Karpas-422 (cell line): ENCODE data around the gene MTCL3.

Experiments
- DNase-seq: peaks from one replicate; pipeline ENCODE4 v3.0.0-alpha.2; 2015
- H2AFZ ChIP-seq: fragments of 200-600 bp; sonication (generic); 2 replicates; pipeline ENCODE4 v1.6.1; 2014; ENCODE audit warnings: antibody characterized with exemption, low read length, mixed read lengths
- H3K27ac ChIP-seq: fragments of 200-600 bp; sonication (generic); 2 replicates; pipeline ENCODE4 v1.5.1; 2014; ENCODE audit warnings: mild to moderate bottlenecking, low read length, moderate library complexity
- H3K27me3 ChIP-seq: fragments of 200-600 bp; sonication (generic); 2 replicates; pipeline ENCODE4 v1.6.1; 2014; ENCODE audit warnings: low read length, mixed read lengths
- H3K36me3 ChIP-seq: fragments of 200-600 bp; sonication (generic); 2 replicates; pipeline ENCODE4 v1.6.1; 2014; ENCODE audit warnings: low read length, mixed read lengths; ENCODE audit not compliant: insufficient read depth
- H3K4me1 ChIP-seq: fragments of 200-600 bp; sonication (generic); 2 replicates; pipeline ENCODE4 v1.6.1; 2014; ENCODE audit warnings: mild to moderate bottlenecking, low read length, mixed read lengths
- H3K4me2 ChIP-seq: fragments of 200-600 bp; sonication (generic); 2 replicates; pipeline ENCODE4 v1.6.1; 2014; ENCODE audit warnings: low read length, low read depth, mild to moderate bottlenecking; ENCODE audit not compliant: poor library complexity, severe bottlenecking
- H3K4me3 ChIP-seq: fragments of 200-600 bp; sonication (generic); 2 replicates; pipeline ENCODE4 v1.5.1; 2014; ENCODE audit warnings: mild to moderate bottlenecking, antibody characterized with exemption, low read length, mixed read lengths
- H3K79me2 ChIP-seq: fragments of 200-600 bp; sonication (generic); 2 replicates; pipeline ENCODE4 v1.6.1; 2014; ENCODE audit warnings: mild to moderate bottlenecking, low read length, mixed read lengths
- H3K9ac ChIP-seq: fragments of 200-600 bp; sonication (generic); 2 replicates; pipeline ENCODE4 v1.6.0; 2014; ENCODE audit warnings: low read length
- H3K9me2 ChIP-seq: fragments of 200-600 bp; sonication (generic), shearing (Covaris generic); replicated peaks from 2 replicates; pipeline ENCODE4 v1.6.0; 2014; ENCODE audit warnings: mild to moderate bottlenecking, low read length, moderate library complexity; ENCODE audit not compliant: insufficient read depth
- H3K9me3 ChIP-seq: fragments of 300-700, 200-600 bp; sonication (generic); 2 replicates; pipeline ENCODE4 v1.6.1; 2014; ENCODE audit warnings: low read length, mixed read lengths
- H4K20me1 ChIP-seq: fragments of 200-600 bp; sonication (generic); 2 replicates; pipeline ENCODE4 v1.6.1; 2014; ENCODE audit warnings: mild to moderate bottlenecking, antibody characterized with exemption, low read length, low read depth; ENCODE audit not compliant: insufficient read depth

Gene MTCL3

DNA sequence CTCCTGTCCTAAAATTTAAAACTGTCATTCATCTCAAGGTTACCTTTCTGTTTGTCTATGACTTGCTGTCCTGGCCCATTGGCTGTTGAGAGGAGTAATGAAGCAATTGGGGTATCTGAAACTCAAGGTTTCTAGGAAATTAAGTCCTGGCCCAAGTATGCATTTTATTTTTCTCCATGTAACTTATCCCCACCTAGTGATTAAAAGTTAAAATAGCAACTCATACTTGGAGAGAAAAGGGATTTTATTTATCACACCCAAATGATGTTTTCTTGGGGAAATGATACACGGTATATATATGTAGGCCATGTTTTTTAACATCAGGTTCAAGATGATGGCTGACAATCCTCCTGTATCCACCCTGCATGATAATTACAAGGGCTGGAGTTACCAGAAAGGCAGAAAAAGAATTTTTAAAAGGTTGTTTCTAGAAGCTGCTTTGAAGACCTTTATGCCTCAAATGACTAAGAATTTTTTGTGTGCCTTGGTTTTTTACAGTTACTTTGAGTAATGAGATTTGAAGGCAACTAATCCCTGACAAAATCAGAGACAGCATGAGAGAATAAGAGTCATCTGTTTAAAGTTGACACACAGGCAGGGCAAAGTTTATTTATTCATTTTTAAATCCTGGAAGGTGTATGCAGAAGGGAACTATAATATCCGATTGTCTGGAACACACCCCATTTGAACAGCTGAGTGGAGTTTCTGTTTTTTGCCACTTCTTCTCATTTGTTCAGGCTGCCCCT lies 28.9 kb upstream of the MTCL3 start:
- no peaks in the 10 kb centered on the region for H3K9me2 ChIP-seq
- H3K36me3 ChIP-seq, result no peaks in the 10 kb centered on the region
- H4K20me1 ChIP-seq, result no peaks in the 10 kb centered on the region
- no peaks in the 10 kb centered on the region for H3K9me3 ChIP-seq
- DNase-seq, result no peak
- H3K4me2 ChIP-seq, result no peak overlapping the region
- no peak overlapping the region for H3K4me3 ChIP-seq
- no peak overlapping the region for H3K27ac ChIP-seq
- H2AFZ ChIP-seq, result no peak overlapping the region
- H3K9ac ChIP-seq, result no peak overlapping the region
- no peaks in the 10 kb centered on the region for H3K4me1 ChIP-seq
- no peaks in the 10 kb centered on the region for H3K79me2 ChIP-seq
- H3K27me3 ChIP-seq, result no peaks in the 10 kb centered on the region

DNA sequence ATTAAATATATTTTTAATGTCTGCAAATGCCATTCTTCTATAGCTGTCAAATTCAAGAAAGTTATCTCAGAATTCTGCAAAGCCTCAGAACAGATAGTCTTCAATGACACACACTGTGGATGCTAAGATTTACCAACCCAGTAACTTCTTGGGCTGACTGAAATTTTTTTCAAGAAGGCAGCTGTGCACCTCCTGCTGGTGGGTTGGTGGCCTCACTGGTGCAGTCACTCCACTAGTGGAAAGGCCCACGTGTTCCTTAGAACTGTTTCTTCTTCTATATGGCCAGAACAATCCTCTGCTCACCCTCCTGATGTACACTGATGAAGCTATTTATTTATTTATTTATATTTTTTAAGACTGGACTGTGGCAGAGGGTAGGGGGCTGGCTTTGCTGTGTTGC lies 28.1 kb upstream of the MTCL3 start:
- Histone ChIP-seq H3K9ac (no peak overlapping the region), H3K9me2 (no peaks in the 10 kb centered on the region), H3K27ac (no peak overlapping the region), H3K4me3 (no peak overlapping the region), H2AFZ (no peak overlapping the region), H3K9me3 (no peaks in the 10 kb centered on the region), H4K20me1 (no peaks in the 10 kb centered on the region), H3K27me3 (no peaks in the 10 kb centered on the region), H3K36me3 (no peaks in the 10 kb centered on the region), H3K79me2 (no peaks in the 10 kb centered on the region), H3K4me2 (no peak overlapping the region), H3K4me1 (no peaks in the 10 kb centered on the region)
- peak; percentile 47 for DNase-seq

DNA sequence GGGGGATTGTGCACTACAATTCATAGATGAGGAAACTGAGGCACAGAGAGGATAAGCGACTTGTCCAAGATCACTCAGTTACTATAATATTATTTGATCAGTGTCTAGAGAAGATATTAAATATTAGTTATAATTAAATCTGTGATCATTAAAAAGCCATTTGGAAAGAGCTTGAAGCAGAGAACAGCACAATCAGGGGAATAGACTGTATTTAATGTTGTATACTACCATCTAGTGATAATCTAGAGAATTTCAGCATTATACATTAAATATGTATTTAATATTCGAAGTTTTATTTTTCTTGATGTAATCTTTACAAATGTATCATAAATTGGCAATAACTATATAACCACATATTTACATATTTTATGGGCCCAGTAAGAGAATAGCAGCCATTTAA lies 20.1 kb upstream of the MTCL3 start:
- no peaks in the 10 kb centered on the region for H3K27me3 ChIP-seq
- H3K9me2 ChIP-seq, result no peaks in the 10 kb centered on the region
- no peak overlapping the region for H2AFZ ChIP-seq
- no peaks in the 10 kb centered on the region for H4K20me1 ChIP-seq
- H3K4me2 ChIP-seq, result no peak overlapping the region
- no peak overlapping the region for H3K27ac ChIP-seq
- no peaks in the 10 kb centered on the region for H3K36me3 ChIP-seq
- H3K9me3 ChIP-seq, result no peaks in the 10 kb centered on the region
- H3K79me2 ChIP-seq, result no peaks in the 10 kb centered on the region
- H3K4me1 ChIP-seq, result no peaks in the 10 kb centered on the region
- H3K9ac ChIP-seq, result no peak overlapping the region
- H3K4me3 ChIP-seq, result no peak overlapping the region
- DNase-seq, result peak; percentile 69

DNA sequence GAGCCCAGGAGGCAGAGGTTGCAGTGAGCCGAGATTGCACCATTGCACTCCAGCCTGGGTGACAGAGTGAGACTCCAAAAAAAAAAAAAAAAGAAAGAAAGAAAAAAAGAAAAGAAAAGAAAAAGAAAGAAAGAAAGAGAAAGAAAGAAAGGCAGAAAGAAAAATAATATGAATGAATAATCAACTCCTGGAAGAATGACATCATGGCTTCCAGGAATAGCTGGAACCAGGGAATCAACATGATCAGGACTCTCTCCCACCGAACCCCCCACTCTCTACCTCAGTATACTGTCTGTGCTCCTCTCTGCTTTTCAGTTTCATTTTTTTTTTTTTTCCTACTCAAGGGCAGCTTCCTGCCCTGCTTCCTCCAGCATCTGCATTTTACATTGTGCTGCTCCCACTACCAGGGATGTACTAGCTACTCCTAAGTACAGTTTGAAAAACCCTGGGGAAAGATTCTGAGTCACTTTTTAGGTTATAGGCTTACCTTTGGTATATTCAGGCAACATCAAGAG lies 19.7 kb upstream of the MTCL3 start:
- Histone ChIP-seq H3K4me1 (no peaks in the 10 kb centered on the region), H3K27ac (no peak overlapping the region)

DNA sequence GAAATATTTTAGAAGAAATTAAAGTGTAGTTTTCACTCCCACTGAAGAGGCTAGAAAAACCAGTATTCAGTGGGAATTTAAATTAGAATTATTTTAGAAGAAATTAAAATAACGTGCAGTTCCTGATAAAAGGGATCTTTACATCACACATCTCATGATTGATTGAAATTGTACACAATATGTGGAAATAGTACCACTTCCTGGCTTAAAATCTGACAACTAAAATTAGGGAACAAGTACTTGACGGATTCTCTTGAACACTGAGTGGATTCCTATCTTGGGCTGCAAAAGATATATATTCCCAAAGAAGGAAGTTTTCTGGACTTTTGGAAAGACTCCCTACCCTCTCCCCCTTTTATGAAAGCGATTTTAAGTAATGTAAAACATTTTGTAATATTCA lies 14.6 kb upstream of the MTCL3 start:
- H3K27ac ChIP-seq, result no peak overlapping the region
- H3K36me3 ChIP-seq, result no peaks in the 10 kb centered on the region
- H3K79me2 ChIP-seq, result no peaks in the 10 kb centered on the region
- no peak overlapping the region for H2AFZ ChIP-seq
- no peaks in the 10 kb centered on the region for H3K9me2 ChIP-seq
- H4K20me1 ChIP-seq, result no peaks in the 10 kb centered on the region
- H3K4me2 ChIP-seq, result no peak overlapping the region
- no peak overlapping the region for H3K4me3 ChIP-seq
- H3K27me3 ChIP-seq, result no peaks in the 10 kb centered on the region
- no peak overlapping the region for H3K9ac ChIP-seq
- no peaks in the 10 kb centered on the region for H3K4me1 ChIP-seq
- DNase-seq, result no peak
- no peaks in the 10 kb centered on the region for H3K9me3 ChIP-seq

More for the DNA sequence above, 19.7 kb upstream of the MTCL3 start:
- Histone ChIP-seq H3K79me2 (no peaks in the 10 kb centered on the region), H3K9me2 (no peaks in the 10 kb centered on the region), H3K9ac (no peak overlapping the region), H2AFZ (no peak overlapping the region), H3K4me2 (no peak overlapping the region), H3K9me3 (no peaks in the 10 kb centered on the region), H4K20me1 (no peaks in the 10 kb centered on the region), H3K27me3 (no peaks in the 10 kb centered on the region), H3K36me3 (no peaks in the 10 kb centered on the region), H3K4me3 (no peak overlapping the region)
- DNase-seq, result no peak

DNA sequence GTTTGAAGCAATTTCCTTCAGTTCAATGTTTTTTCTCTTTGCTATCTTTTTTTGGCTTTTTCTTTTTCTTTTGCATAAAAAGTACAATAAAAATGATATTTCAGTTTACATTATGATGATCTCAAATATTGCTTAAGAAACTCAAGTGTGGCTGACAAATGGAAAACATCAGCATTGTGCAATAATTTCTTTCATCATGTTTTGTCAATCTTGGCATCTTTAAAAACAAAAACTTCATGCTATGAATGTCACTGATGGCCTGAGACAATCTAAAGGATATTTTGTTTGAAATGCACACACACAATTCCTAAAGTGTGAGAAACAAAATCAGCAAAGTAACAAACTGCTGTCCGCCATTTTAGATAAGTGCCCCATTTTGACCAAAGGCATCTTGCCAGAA lies 13.9 kb upstream of the MTCL3 start:
- no peaks in the 10 kb centered on the region for H3K9me2 ChIP-seq
- H3K9ac ChIP-seq, result no peak overlapping the region
- no peak for DNase-seq
- no peak overlapping the region for H3K4me2 ChIP-seq
- H4K20me1 ChIP-seq, result no peaks in the 10 kb centered on the region
- H3K36me3 ChIP-seq, result no peaks in the 10 kb centered on the region
- H2AFZ ChIP-seq, result no peak overlapping the region
- H3K4me1 ChIP-seq, result no peaks in the 10 kb centered on the region
- H3K9me3 ChIP-seq, result no peaks in the 10 kb centered on the region
- H3K4me3 ChIP-seq, result no peak overlapping the region
- H3K27ac ChIP-seq, result no peak overlapping the region
- H3K27me3 ChIP-seq, result no peaks in the 10 kb centered on the region
- no peaks in the 10 kb centered on the region for H3K79me2 ChIP-seq

DNA sequence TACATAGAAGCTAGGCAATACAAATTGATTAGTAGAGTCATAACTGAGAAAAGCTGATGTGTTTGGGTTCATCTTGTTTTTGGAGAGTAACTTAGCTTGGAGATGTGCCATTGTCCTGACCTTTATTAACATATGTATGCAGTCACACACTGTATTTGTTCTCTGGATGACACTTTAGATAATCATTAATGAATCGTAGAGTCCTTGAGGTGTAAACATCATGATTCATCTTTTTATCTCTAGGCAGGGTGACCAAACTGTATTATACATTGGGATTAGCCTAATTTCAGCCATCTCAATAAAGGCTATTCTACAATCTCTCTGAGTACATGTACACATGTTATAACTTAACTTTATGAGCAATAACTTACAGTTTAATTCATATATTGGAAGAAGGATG lies 3.6 kb upstream of the MTCL3 start:
- H3K36me3 ChIP-seq, result no peaks in the 10 kb centered on the region
- H3K9me3 ChIP-seq, result no peaks in the 10 kb centered on the region
- no peak overlapping the region for H3K27ac ChIP-seq
- no peak overlapping the region for H3K4me3 ChIP-seq
- H3K9ac ChIP-seq, result no peak overlapping the region
- no peak overlapping the region for H2AFZ ChIP-seq
- no peaks in the 10 kb centered on the region for H4K20me1 ChIP-seq
- H3K4me2 ChIP-seq, result no peak overlapping the region
- no peaks in the 10 kb centered on the region for H3K79me2 ChIP-seq
- H3K27me3 ChIP-seq, result no peaks in the 10 kb centered on the region
- H3K4me1 ChIP-seq, result no peaks in the 10 kb centered on the region
- DNase-seq, result no peak
- no peaks in the 10 kb centered on the region for H3K9me2 ChIP-seq

DNA sequence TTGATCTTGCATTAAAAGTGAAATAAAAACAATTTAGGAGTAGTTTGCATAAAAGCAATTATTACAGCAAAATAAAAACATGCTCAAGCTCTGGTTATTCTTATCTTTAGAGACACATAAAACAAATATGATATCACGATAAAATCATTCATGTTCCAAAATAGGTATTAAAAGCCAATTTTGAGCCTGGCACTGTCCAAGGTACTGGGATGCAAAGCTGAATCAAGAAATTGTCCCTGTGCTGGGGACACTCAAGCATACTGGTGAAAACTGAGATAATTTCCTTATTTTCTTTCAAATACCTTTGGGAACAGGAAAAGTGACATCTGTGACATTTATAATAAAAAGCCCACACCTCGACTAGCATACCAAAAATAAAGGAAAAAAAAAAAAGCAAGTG lies 931 bp upstream of the MTCL3 start:
- H3K9me3 ChIP-seq, result no peaks in the 10 kb centered on the region
- DNase-seq, result peak; percentile 41
- no peak overlapping the region for H3K4me3 ChIP-seq
- H3K27ac ChIP-seq, result no peak overlapping the region
- H3K27me3 ChIP-seq, result no peaks in the 10 kb centered on the region
- H3K79me2 ChIP-seq, result no peaks in the 10 kb centered on the region
- H3K36me3 ChIP-seq, result no peaks in the 10 kb centered on the region
- H3K9me2 ChIP-seq, result no peaks in the 10 kb centered on the region
- no peak overlapping the region for H2AFZ ChIP-seq
- no peaks in the 10 kb centered on the region for H4K20me1 ChIP-seq
- no peak overlapping the region for H3K9ac ChIP-seq
- peaks cover 17% of the 10 kb centered on the region for H3K4me1 ChIP-seq
- H3K4me2 ChIP-seq, result no peak overlapping the region
